ENCODE data around the gene LMO7.
A peak's percentile ranks its signal among the peaks of the same experiment; 100 is the strongest.

LMO7 gene

DNA sequence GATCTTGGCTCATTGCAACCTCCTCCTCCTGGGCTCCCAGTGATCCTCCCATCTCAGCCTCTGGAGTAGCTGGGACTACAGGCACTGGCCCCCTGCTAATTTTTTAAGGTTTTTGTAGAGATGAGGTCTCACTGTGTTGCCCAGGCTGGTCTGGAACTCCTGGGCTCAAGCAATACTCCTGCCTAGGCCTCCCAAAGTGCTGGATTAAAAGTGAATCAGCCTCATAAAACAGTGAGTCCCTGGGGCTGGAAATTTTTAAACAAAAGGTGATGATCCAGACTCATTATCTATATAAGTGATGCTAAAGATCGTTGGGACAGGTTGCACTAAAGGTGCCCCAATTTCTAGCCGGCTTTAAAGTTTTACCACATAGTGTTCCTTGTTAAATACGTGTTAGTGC is 112.7 kb downstream of the LMO7 start:
- no peak for DNase-seq

DNA sequence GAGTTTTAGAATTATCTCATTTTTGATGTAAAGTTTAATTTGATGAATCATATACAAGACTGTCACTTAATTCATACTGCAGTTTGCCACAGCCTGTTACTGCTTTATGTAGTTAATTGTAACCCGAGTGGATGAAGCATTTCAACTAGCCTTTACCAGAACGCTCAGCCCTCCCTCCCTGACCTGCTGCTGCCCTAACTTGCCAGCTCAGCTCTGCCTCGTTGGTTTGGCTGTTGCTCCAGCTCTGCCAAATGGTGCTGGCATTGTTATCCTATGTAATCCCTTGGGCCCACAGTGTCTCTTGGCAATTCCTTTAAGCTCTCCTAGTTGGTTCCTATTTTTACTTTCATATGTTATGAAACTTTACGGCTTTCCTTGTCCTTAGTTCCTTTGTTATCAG is 113.3 kb downstream of the LMO7 start:
- DNase-seq: no peak

DNA sequence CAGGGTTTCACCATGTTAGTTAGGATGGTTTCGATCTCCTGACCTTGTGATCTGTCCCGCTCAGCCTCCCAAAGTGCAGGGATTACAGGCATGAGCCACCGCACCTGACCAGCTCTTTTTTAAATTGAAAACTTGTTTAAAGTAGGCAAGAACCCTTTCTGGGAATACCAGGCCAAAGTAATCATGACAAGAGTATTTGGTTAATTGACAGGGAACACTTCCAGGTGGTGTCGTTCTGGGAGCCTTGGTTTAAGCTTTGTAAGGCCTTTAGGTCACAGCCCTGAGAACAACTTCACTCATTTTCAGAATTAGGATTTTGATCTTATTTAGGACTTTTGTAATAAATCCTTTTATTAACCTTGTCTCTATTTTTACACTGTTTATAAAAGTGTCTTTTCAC is 115.2 kb downstream of the LMO7 start:
- no peak for DNase-seq

DNA sequence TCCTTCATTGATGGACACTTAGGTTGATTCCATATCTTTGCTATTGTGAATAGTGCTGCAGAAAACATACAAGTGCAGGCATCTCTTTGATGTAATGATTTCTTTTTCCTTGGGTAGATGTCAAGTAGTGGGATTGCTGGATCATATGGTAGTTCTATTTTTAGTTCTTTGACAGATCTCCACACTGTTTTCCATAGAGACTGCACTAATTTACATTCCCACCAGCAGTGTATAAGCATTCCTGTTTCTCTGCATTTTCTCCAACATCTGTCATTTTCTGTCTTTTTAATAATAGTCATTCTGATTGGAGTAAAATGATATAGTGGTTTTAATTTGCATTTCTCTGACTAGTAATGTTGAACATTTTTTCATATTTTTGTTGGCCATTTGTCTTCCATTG is 116.7 kb downstream of the LMO7 start:
- no peak for DNase-seq

DNA sequence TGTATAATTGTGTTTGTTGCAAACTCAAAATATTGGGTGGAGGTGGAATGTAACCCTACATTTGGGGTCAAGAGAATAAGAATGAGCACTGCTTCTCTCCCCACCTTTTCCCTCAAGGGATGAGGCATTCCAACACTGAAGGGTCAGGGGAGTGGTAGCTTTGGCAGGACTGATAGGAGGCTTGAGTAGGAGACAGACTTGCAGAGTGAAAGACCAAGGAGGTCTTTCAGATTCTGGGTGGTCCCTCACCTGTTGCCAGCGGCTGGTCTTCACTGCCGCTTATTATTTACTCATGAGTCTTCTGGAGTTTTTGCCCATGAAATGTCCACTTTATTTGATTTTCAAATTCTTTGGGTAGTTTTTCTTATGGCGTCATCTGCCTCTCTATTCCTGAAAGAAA is 118.8 kb downstream of the LMO7 start:
- DNase-seq: no peak

DNA sequence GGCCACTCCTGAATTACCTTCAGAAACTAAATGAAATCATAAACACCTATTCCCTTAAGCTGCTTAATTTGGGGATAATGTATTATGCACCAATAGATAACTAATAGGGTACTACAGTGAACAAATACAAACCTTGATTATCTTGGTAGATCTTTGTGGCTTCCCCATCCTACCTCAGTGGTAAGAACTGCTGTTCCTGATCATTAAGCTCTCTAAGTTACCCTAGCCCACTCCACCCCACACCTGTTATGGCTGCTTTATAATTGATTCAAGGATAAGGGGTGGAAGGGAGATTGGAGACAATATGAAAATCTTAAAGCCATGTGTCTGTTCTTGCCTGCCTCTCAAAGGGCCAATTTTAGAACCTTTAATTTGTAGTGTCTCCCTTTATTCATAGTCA is 121.2 kb downstream of the LMO7 start:
- DNase-seq: no peak

DNA sequence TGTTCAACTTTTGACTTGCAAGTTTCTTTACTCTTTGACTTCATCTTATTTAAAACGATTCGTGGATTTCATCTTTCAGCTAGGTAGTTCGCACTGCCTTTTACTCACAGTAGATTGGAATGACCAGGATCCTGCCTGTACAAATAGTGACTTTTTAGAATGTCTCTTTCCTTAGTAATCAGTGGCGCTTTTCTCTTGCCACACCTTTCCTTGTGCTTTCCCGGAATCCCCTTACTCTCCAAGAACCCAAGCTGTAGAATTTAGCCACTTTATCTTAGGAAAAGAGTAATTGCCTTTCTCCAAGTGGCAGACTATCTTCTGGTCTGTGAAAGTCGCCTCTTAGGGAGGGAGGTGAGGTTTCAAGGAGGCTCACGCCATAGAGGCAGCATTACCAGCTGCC is 123.4 kb downstream of the LMO7 start:
- DNase-seq: no peak

DNA sequence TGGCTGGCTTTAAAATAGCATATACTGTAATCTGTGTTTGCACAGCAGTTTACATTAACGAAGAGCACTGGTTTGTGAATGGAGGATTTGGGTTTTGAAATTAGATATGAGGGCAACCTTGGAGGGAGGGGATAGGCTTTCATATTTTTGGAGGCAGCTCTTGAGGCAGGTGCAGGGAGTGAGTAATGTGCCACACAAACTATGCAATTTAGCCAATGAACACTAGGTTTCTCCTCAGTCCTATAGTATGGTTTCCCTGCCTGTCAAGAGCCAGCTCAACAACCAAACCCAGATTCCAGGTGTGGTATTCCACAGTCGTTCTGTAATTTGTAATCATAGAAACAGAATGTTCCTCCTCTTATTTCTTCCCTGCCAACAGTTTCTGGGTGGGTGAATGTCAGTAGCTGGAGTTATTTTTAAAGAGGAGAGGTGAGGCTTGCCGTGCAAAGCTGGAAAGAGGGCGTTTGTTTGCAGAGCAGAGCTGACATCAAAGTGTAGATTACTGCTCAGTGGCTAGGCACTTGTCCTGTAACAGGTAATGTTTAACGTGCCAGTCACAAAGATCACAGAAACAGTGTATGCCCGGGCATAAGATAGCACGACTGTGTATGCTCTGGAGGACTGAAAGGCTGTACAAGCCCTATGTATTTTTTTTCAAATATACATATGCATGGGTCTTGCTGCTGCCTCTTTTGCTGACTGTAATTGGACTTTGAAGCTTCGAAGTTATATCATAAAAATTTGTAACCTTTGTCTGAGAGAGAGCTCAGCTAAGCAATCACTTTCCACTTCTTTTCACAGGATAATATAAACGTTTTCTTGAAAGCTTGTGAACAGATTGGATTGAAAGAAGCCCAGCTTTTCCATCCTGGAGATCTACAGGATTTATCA is 124.2 kb downstream of the LMO7 start:
- peak; percentile 91 for DNase-seq

DNA sequence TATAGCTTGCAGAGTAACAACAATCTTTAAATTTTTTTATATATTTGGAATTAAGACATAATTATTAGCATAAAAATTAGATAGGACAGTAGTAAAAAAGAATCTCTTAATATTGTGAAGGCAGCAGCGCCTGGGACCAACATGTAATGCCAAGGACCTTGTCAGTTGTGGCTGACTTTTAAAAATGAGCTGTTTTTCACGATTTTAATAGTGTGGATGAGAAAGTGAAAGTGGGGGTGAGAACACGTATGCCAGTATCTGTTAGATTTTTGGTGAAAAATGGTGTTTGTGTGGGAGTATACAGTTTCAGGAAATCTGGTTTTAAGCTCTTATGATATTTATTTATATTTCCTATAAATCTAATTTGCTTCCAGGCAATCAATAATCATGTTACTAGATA is 125.2 kb downstream of the LMO7 start:
- no peak for DNase-seq

DNA sequence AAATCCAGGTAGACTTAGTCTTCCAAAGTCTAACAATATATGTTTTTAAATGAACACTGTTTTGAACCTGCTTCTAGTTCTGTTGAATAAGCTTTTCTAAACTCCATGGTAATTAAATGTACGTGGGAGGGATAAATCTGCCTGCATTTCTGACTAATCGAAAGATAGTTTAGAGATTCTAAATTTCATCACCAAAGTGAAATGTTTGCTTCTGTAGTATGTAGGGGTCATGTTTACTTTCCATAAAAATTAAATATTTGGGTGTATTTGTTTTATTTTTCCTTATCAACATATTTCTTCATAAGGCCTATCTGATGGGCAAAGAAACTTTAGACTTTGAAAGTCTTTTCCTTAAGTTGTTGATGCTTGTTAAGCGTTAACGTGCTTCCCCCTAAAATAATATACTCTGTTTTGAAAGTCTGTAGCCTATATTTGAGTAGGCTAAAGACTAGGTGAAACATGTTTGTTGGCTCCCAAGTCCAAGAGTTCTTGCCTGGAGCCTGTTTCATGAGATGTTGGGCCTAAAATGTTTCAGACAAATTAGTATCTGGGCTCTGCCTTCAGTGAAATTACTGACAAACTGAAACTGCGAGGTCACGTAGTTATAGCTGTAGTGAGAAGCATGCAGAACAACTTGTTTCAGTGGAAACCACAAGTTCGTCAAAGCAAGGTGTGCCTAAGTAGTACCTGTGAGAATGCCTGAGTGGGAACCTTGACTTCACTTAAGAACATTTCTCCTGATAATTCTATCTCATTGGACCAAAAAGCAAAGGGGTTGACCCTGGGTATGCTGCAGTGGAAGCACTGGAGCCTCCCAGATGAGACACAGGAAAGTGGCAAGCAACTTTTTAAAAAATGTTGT is 126.2 kb downstream of the LMO7 start:
- no peak for DNase-seq

DNA sequence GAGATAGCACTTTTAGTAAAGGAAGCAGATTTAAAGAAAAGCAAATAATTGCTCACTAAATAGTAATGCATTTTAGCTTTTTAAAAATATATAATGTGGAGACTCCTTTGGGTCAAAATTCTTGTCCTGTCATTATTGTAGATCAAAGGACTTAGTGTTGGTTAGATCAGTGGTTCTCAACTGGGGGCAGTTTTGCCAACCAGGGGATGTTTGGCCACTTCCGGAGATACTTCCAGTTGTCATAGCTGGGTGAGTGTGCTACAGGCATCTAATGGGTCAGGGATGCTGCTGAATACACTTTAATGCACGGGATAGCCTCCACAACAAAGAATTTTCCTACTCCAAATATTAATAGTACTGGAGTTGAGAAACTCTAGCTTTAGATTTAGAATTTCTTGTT is 126.8 kb downstream of the LMO7 start:
- no peak for DNase-seq

DNA sequence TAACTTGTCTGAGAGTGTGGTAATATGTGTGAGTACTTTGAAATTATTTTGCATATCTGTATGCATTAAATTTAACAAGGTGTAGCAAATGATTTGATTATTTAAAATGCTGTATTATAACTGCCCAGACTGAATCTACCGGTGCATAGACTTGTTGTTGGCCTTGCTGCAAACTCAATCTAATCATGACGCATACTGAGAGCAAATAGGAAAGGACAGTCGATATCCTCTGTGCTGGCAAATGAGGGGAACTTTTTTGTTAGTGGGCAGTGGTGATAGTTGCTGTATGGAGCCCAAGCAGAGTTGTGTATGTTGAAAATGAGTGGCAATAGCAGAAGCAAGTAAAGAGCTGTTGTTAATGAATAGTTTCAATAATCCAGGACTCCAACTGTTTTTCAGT is 127.4 kb downstream of the LMO7 start:
- DNase-seq: no peak

DNA sequence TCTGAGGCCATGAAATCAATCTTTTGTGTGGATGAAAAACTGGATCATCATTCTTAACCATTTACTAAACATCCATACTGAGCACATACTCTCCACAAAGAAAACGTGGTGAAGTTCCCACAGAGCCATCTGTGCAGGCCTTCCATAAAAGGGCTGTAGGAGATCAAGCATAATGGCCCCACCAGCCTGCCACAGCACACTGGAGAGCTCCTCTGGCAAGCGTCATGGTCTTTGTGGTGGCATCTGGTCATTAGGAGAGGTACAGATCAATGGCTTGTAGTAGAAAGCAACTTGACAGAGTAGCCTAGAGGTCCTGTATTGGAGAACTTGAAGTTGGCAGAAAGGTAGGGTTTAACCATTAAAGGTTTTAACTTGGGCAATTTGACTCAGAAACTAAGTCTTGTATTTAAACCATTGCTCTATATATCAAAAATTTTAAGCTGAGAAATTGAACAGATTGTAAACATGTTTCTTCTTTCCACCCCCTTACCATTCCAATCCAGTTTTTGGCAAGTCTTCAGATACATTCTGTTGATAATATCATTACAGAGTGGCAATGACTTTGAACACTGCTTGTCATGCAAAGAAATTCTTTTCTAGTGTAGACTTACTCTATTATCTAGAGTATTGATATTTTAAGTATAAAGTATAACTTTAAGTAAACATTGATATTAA is 128.3 kb downstream of the LMO7 start:
- DNase-seq: no peak

DNA sequence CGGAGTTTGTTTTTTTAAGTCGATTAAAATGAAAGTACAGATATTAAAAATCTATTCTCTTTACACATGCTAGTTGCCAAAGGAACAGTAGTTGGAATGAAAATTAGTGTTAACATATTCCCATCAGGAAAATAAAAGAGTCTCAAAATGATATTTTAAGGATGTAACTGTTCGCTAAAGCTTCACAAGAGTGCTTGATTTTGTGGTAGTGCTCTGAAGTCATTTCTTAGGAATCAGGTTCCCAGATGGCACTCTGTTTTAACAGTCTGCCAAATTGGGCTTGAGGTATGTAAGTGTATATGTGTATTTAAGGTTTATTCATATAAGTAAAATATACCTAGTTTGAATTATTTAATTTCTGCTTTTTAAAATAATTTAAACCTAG is 128.8 kb downstream of the LMO7 start:
- no peak for DNase-seq

DNA sequence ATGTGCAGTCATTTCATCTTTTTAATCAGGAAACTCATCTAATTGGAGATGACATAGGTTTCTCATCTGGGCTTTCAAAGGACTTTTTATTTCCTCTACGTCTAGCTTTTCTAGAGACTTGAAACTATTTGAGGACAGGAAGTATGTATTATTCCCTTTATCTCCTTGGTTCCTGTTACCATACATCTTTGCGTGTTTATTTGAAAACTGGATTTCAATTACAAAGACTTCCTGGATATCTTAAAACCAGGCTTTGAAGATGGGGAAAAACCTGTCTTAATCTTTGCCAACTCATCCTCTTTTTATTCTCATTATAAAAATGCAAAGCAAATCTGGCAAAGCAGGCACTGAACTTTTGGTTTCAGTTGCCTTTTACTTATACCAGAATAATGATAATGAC is 130.5 kb downstream of the LMO7 start:
- DNase-seq: no peak

DNA sequence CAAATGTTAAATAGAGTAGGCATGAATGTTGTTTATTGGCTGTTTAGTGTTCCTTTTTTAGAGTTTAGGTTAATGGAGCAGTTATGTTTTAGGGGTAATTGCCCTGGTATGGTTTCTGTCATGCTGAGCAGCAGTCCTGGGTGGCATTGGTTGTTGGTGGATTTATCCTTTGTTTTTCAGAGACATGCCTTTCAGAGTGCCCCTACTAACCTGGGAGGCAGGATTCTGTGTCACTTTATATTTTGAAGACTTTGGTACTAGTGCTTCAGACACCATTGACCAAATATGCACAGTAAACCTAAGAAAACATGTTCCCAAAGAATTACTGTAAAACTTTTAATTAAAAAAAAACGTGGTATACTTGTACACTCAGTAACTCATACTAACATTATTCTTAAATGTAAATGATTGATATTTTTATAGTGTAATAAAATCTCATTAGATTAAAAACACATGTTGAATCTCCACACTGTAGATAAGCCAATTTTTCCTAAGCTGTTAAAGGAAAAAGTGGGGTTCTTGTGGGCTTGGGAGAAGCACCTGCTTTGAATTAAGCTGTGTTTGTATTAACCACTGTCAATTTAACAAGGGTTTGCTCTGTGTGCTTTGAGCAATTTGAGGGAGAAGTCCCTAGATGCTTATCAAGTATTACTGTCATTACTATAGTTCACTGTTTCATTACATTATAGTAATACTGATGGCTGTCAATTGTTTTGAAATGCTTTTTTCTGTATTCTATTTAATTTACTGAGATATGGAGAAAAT is 133.2 kb downstream of the LMO7 start:
- DNase-seq: no peak

DNA sequence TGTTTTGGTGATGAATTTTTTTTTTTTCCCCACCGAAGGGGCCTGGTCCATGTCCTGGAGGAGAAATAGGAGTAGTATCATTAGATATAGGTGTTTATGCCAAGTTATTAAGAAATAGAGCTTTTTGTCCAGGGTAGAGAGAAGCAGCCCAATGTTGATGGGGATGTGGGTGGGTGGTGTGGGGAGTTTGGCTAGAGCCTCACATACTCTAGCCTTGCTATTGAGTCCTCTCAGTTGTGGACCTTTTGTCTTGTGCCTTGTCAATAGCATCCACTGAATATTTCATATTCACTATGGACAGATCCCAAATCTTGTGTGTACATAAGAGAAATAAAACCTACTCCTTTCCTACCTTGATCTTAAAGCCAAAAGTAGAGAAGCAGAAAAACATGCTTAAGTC is 134.0 kb downstream of the LMO7 start:
- no peak for DNase-seq

DNA sequence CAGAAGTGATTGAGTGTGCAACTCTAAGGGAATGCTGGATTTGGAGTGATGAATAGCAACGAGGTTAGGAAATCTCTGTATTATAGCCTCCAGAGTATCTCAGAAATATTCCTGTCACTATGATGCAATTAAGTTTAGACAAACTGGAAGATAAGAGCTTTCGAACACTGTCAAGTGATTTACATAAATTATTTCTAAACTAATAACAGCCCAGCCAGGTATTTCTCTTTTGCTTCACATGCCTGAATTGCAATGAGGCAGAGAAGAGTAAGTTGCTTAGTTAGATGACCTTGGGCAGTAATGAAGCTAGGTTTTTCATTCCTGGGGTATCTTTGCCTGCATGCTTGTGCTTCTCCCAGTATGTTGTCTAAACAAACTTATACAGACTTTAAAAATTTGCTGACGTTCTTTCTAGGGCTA is 134.5 kb downstream of the LMO7 start:
- no peak for DNase-seq

DNA sequence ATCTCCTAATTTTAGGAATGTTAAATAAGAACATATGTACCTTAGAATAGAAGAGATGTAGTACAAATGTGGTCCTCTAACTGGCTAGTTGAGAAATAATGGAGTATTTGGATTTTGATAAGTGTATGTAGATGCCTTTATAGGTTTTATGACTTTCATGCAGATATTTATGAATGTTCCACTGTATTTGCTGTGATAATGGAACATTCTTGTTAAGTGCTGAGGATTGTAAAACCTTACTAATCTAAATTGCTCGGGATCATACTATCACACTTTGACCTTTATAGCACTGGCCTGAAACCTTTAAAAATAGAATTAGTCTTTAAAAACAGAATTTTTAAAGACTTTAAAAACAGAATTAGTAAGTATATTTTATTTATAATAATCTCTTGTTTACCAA is 135.1 kb downstream of the LMO7 start:
- DNase-seq: no peak

DNA sequence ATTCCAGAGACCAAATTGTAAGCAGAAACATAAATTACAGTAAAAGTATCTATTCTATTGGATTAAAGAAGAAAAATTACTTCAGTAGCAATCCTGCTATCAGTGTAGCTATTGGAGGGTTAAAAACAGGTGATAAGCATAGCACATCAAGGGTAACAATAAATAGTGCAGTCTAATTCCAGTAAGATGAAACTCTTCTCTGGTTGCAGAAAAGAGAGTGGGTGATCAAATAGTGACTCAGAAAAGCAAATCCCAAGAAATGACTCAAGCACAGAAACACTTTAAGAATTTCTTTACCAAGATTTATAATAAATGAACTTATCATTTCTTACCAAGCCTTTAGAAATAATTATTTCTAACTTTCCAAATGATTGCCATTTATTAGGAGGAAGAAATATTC is 135.7 kb downstream of the LMO7 start:
- DNase-seq: no peak

DNA sequence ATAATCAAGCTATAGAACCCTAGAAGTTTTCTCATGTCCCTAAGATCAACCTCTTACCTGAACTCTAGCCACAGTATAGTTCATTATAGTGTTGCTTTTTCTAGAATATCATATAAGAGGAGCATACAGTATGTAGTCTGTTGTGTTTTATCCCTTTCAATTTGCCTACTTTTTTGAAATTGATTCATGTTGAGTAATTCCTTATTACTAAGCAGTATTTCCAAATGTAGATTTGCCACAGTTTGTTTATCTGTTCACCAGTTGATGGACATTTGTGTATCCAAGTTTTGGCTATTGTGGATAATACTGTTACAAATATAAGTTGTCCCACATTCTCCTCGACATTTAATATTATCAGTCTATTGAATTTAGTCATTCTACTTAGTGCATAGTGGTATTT is 138.0 kb downstream of the LMO7 start:
- DNase-seq: no peak

DNA sequence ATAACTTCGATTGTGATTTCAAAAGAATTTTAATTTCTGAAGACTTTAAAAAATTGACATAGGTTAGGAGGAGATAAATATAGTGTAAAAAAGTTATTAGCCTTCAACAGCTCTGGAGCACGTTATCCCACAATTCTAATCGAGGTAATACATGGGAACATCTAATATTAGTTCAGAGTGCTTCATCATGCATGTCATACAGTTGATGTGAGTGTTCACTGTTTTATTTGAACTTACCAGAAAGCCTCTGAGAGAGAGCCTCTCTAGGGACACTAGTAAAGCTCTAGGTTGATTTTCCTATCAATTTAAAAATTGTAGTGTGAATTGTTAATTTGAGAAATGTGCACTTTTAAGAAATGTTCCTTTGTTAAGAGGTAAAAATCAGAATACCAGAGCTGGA is 140.4 kb downstream of the LMO7 start:
- no peak for DNase-seq

DNA sequence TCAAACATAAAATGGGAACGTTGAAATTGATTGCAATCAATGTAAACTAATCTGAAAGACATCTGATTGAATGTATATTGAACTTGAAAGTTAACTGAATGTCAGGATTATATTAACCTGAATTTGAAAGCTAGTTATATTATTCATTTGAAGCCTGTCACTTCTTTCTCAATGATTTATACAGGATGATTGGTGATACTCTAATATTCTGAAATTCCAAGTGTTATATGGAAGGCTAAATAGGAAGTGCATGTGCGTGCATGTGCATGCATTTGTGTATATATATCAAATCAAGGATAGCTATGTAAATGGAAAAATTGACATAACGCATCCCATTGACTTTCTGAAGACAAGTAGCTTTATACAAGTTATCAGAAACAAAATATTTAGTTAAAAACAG is 143.3 kb downstream of the LMO7 start:
- no peak for DNase-seq
